Endothelial cell of hepatic sinusoid (primary cell): ENCODE data around the gene SRGAP1.
"Not testable (repeated sequence)": the region's sequence is repeated elsewhere in the genome, so short reads cannot be mapped to it uniquely, and the experiment has no call there.

Experiments
- in situ Hi-C: cut with HindIII; loops from 2 replicates; pipeline ENCODE4 v1.10.0; 2017; ENCODE audit warnings: low sequenced_read_pairs

SRGAP1 gene

GRCh38 chr12:64034056-64034455, 189.6 kb downstream of the SRGAP1 start:
- in situ Hi-C loops: not testable (repeated sequence)

GRCh38 chr12:64034901-64035576, 190.5 kb downstream of the SRGAP1 start:
- in situ Hi-C loops: no loop called here

DNA sequence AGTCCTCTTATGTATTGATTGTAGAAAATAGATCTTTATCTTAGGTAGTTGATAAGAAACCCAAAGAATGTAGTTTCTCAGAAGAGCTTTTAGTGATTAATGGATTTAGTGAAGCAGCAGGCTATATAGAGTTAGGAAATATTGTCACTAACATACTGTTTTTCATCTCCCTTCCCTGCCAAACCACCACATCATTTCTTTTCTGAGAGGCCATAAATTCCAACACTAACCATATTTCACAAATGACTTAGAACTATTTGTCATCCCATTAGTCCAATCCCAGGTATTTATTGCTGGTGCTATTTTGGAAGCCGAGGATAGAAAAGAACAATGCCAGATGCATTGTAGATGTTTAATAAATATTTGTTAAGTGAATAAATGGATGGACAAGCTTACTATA, 191.9 kb downstream of the SRGAP1 start:
- in situ Hi-C loops: no loop called here

GRCh38 chr12:64039281-64039871, 194.9 kb downstream of the SRGAP1 start:
- in situ Hi-C loops: no loop called here

DNA sequence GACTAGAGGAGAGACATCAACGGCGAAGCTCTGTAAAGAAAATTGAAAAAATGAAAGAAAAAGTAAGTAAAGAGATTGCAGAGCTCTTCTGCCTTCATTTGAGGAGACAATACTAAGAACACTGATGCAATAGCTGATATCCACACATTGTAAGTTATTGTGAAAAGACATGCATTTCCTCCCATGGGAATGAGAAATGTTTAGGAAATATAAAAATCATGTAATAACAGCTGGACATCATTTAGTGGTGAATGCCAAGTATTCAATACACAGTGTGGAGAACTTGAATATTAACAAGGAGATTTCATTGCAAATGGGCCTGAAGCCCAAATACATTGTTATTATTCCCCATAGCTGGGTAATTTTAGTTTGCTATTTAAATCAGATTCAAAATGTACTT, 198.4 kb downstream of the SRGAP1 start:
- in situ Hi-C loops: no loop called here

- in situ Hi-C loops: no loop called here
These were observed 199.7 kb downstream of the SRGAP1 start for GRCh38 chr12:64044191-64044590.

DNA sequence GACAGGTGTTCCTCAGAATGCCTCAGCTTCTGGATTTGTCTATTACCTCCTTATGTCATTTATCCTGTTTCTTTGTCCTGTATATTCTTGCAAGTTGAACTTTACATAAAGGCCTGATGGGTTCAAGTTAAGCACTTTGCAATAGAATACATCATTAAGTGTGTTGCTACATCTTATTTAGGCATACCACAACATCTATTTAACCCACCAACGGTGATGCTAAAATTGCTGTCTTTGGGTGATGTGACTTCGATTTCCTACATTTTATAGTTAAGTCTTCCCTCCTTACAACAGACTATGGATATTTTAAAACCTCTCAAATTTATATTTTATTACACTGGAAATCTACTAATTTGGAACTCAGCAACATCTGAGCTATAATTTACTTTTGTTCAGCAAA, 206.6 kb downstream of the SRGAP1 start:
- in situ Hi-C loops: no loop called here

DNA sequence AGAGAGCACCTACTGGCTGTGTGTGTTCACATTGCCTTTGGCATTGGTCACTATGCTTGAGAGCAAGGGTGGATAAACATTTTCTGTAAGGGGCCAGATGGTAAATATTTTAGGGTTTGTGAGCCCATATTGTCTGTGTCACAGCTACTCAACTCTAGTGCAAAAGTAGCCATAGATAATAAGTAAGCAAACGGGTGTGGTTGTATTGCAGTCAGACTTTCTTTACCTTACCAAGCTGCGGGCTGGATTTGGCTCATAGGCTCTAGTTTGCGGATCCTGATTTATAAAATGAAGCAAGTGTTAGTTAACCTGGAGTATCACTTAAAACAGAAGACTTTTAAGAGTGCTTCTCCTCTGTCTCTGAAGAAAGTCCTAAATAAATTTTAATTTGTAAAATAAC, 208.6 kb downstream of the SRGAP1 start:
- in situ Hi-C loops: no loop called here

DNA sequence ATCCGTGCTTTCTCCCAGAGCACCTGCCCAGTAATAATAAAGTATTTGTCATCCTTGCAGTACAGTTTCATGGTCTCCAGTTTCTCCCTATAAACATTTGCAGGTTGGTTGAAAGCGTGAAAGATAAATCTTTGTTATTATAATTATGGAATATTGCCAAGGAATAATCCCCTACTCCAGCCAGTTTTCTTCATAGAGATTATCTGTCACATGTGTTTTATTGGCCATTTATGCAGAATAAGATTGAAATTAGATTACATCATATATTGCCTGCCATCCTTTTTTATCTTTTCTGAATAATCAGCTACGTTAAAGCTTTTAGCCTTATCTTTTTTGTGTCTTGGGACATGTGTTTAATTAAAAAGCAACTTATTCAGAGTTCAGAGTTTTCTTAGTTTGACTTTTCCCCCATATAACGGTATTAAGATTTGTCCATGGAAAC, 209.6 kb downstream of the SRGAP1 start:
- in situ Hi-C loops: no loop called here

- in situ Hi-C loops: no loop called here
These were observed 212.2 kb downstream of the SRGAP1 start for GRCh38 chr12:64056741-64057140.

DNA sequence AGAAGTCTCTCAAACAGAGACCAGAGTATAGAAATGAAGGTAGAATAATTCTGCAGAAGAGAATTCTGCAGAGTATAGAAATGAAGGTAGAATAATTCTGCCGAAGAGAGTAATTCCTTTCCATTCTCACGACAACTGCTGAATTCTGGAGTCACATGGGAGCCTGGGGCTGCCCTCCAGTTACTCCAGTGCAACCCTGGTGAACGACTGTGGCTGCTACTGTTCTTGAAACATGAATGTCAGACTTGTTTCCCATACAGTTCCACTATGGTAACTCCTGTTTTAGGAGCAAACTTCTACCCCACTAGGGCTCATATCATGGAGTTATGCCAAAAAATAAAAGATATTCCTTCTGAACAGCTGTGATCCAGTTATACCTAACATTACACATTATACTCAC, 213.2 kb downstream of the SRGAP1 start:
- in situ Hi-C loops: no loop called here

GRCh38 chr12:64058541-64059265, 214.2 kb downstream of the SRGAP1 start:
- in situ Hi-C loops: no loop called here

DNA sequence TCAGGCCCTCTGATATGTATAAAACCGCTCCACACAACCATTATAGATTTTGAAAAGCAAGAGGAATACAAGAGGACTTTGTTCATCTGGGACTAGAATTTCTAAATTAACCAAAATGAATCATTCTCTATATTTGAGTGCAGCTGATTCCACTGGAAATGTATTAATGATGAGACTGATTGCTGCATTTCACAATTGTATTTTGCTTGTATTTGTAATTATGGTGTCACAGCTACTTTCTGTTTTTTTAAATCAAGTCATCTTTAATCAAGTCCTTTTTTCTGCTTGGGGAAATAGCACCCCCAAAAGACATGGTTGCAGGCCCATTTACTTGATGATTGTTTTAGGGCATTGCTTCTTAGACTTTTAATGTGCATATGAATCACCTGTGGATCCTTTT, 215.2 kb downstream of the SRGAP1 start:
- in situ Hi-C loops: no loop called here

DNA sequence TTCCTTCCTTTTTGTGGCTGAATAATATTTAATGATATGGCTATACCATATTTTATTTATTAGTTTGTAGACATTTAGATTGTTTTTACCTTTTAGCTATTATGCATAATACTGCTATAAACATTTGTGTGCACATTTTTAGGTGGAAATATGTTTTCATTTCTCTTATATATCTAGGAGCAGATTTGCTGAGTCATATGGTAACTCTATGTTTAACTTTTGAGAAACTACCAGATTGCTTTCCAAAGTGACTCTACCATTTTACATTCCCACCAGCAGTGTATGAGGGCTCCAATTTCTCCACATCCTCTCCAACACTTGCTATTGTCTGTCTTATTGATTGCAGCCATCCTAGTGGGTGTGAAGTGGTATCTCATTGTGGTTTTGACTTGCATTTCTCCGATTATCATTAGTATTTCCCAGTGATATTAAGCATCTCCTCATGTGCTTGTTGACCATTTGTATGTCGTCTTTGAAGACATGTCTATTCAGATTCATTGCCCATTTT, 217.4 kb downstream of the SRGAP1 start:
- in situ Hi-C loops: no loop called here

DNA sequence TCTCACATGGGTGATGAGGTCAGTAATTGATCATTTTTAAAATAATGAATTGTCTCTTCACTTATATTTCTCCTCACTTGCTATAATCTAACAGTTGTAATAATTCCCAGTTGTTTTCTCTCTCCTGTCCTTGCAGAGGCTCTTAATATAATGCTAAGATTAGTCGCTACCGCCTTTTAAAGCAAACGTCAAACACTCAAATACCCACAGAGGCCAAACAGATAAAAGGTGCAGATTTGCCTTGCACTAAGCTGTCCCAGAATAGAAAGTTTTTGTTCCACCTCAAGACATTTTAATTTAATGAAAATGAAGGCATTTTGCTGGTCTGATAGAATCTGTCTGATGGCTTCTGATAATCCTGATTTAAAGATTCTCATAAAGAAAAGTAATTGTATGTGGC, 218.6 kb downstream of the SRGAP1 start:
- in situ Hi-C loops: no loop called here

- in situ Hi-C loops: no loop called here
These were observed 219.7 kb downstream of the SRGAP1 start for GRCh38 chr12:64064240-64064639.

DNA sequence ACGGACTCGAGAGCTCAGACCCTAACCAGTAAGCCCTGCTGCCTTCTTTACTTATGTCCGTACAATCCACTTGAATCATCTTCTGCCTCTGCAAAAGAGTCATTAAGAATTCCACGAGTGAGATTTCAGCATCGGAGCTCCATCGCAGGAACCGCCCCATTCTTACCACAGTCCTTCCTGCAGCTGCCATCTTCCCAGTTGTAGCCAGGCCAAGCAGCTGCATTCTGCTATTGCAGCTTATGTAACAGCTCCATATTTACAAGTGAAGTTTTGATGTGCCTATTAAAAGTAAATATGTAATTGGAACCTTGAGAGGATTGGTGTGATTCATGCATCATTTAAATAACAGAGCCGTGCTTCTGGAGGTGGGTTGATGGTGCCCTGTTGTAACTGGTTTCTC, 220.2 kb downstream of the SRGAP1 start:
- in situ Hi-C loops: no loop called here

GRCh38 chr12:64065881-64066451, 221.5 kb downstream of the SRGAP1 start:
- in situ Hi-C loops: no loop called here

- in situ Hi-C loops: no loop called here
These were observed 222.3 kb downstream of the SRGAP1 start for GRCh38 chr12:64066776-64067175.

- in situ Hi-C loops: no loop called here
These were observed 226.0 kb downstream of the SRGAP1 start for GRCh38 chr12:64070454-64070853.

GRCh38 chr12:64072916-64073575, 228.5 kb downstream of the SRGAP1 start:
- in situ Hi-C loops: no loop called here
